Fibroblast of skin of abdomen (primary cell): ENCODE data around the gene TSPAN9.

Experiments
- DNase-seq: peaks from one replicate; pipeline ENCODE4 v3.0.0-alpha.2; 2013

Gene TSPAN9

DNA sequence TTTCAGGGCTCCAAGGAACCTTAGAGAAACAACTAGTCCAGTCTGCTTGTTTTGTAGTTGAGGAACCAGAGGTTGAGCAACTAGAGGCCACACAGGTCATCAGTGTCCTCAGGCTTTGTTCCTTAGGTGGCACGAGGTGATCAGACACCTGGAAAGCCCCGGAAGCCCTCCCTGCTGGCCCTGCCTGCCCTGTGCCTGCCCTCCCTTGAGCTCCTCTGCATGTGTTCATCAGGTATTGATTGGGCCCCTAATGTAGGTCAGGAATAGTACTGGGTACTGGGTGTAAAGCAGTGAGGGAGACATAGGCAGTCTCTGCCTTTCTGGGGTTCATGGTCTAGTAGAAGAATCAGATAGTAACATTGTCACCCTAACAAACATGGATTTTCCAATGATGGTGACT is 114.3 kb downstream of the TSPAN9 start:
- no peak for DNase-seq

DNA sequence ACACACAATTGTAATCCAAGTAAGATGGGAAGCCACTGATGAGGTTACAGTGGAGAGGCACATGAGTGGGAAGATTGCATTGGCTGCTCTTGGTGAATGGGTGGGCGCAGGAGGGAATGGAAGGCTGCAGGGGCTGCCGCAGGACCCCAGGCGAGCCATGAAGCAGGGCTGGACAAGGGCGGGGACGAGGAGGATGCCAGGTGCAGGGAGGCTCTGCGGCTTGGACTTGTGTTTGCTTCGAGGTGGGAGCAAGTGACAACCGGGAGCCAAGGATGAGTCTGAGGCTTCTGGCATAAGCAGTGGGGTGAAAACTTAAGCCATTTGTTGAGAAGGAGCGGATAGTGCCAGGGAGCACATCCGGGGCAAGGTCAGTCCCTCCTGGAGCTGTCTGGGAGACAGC is 115.0 kb downstream of the TSPAN9 start:
- DNase-seq = no peak

GRCh38 chr12:3193131-3193530 is 116.0 kb downstream of the TSPAN9 start:
- no peak for DNase-seq

GRCh38 chr12:3193755-3194154 is 116.6 kb downstream of the TSPAN9 start:
- DNase-seq = no peak

GRCh38 chr12:3195337-3195736 is 118.2 kb downstream of the TSPAN9 start:
- no peak for DNase-seq

- no peak for DNase-seq
Observed at GRCh38 chr12:3195859-3196483, 118.8 kb downstream of the TSPAN9 start.

DNA sequence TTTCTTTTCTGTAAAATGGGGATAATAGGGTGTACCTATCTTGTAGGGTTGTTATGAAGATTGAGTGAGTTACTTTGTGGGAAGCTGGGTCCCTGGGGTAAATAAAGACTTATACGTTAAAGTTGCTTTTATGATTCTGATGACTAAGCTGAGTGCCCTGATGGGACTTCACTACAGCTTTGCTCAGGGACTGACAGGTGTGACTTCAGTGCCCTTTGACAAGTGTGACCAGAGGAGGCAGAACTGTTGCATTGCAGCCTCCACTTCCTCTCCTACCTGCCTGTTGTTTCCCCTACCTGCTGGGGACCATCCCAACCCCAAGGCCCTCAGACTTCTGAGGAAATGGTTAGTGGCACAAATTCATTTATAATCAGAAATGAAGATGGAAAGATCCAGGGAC is 119.3 kb downstream of the TSPAN9 start:
- no peak for DNase-seq

- DNase-seq = no peak
Observed at GRCh38 chr12:3197131-3197818, 120.1 kb downstream of the TSPAN9 start.

- peak; percentile 20 for DNase-seq
Observed at GRCh38 chr12:3199551-3200031, 122.4 kb downstream of the TSPAN9 start.

GRCh38 chr12:3200032-3200617 is 122.9 kb downstream of the TSPAN9 start:
- peak; percentile 30 for DNase-seq

DNA sequence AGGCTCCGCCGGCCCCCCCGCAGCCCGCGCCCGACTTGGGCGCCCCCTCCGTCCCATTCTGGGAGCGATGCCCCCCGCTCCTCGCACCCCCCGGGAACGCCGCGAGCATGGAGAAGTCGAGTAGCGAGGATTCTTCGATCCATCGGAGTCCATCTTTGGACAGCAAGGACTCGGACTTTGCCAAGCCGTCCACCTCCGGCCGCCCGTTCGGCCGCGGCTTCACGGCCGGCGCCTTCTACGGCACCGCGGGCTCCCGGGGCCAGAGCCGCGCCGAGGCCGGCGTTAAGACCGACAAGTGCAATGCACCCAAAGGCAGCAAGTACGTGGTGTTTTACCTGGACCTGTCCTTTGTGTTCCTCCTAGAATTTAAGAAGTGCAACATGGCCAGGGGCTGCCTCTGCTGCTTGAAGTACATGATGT is 123.6 kb downstream of the TSPAN9 start:
- no peak for DNase-seq

GRCh38 chr12:3201339-3202051 is 124.3 kb downstream of the TSPAN9 start:
- no peak for DNase-seq

DNA sequence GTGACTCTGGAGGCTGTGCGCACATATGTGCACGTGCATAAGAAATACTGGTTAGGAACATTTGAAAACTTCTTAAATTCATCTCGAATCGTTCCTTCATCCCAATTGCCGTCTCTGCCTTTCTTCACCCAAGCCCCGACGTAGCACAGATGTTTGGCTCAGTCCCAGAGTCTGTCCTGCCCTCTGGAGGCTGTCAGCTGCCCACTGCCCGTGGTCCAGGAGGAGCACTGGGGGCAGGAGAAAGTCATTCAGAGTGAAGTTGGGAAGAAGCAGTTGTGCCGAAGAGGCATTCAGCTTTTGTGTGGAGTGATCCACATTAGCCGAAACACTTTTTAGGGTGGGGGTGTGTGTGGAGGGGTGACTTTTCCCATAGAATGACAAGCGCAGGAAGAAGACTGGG is 124.9 kb downstream of the TSPAN9 start:
- DNase-seq = no peak

- peak; percentile 41 for DNase-seq
Observed at GRCh38 chr12:3202734-3203446, 125.7 kb downstream of the TSPAN9 start.

- no peak for DNase-seq
Observed at GRCh38 chr12:3203713-3204112, 126.5 kb downstream of the TSPAN9 start.

- DNase-seq = no peak
Observed at GRCh38 chr12:3204143-3204542, 127.0 kb downstream of the TSPAN9 start.

DNA sequence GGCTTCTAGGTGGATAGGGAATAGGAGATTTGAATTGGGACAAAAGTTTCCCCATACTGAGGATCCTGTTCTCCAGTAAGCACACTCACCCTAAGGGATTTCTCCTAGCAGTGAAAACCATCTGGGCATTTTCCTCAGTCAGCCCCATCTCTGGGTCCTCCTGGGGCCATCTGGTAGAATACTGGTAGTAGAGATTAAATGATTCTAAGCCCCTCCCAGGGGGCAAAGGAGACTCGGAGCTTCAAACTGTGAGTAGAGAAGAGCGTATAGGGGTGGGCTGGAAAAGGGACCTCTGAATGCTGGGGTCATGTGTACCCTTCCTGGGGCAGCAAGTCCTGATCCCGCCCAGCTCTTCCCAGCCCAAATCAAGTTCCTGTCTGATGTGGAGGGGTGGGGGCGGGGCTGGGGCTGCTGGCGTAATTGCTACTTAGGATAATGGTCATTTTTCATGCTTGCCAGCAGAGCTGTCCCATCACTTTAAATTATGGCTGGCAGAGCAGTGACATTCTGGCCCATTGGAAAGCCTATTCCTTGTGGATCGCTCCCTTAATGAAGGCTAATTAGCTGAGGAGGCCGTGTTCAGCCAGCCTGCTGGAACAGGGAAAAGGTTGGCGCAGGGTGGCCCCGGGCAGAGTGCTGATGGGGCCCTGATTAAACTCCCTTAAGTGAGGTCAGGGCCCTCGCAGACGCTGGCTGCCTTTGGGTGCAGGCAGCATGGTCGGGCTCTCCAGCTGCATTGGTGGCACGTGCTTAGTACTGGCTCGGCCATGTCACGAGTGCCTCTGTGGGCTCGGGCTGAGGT is 127.8 kb downstream of the TSPAN9 start:
- no peak for DNase-seq

- no peak for DNase-seq
Observed at GRCh38 chr12:3205742-3206519, 128.8 kb downstream of the TSPAN9 start.

- no peak for DNase-seq
Observed at GRCh38 chr12:3206536-3207072, 129.4 kb downstream of the TSPAN9 start.

DNA sequence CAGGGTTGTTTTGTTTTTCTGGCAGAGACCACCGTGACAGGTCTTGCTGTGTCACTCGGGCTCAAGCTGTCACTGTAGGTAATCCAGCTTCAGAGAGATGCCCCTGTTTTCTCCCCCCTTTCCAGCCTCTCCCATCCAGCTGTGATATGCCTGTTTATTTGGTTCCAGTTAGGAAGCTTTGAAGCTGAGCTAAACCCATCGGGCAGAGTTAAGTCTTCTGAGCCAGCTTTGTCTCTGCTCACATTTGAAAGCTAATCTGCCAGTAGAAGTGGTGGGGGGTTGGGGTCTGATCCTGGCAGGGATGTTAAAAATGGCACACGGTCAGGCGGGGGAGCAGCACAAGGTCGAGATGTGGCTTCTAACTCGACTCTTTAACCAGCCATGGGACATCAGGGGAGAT is 130.0 kb downstream of the TSPAN9 start:
- no peak for DNase-seq

DNA sequence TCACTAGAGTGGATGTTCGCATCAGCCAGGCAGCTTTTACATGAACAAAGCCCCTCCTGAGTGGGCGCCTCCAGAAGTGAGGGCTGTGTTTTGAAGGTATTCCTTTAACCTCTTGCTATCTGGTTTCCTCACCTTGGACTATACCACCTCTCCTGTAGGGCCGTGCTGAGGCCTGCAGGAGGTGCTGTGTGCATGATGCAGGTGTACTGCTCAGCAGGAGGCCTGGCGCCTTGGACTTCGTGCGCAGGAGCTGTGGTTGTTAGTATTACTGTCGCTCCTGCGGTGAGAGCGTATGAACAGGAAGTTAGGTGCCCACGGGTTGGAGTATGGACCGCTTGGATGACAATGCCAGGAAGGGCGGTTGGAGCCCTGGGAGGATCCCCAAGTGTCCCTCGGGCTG is 130.7 kb downstream of the TSPAN9 start:
- DNase-seq = no peak
